Measurements from ENCODE around the gene FDXR. TPM values are rescaled to one million over a fixed set of nuclear protein-coding genes. Genes with fewer than 3 reads are reported as not detected.

Gene FDXR
- polyA plus RNA-seq, 1 donor from 2014 or later = 14.4 TPM

- no peaks in the 10 kb centered on the region for H3F3A ChIP-seq (ENCODE audit: insufficient read depth, low read length, poor library complexity, severe bottlenecking)
Observed at GRCh38 chr17:74877592-74878548, 5.1 kb upstream of the FDXR start.

More at GRCh38 chr17:74877592-74878548, 5.1 kb upstream of the FDXR start:
- Histone ChIP-seq H3K4me3 (ENCODE audit: low read length) (no peak overlapping the region), H3K27me3 (ENCODE audit: insufficient read depth, low read depth, low read length) (no peaks in the 10 kb centered on the region), H3K79me2 (replicated peaks; ENCODE audit: insufficient read depth, low read length) (no peaks in the 10 kb centered on the region), H3K9ac (ENCODE audit: low read length) (no peak overlapping the region), H3K9me3 (ENCODE audit: low read length) (no peaks in the 10 kb centered on the region), H3K27ac (ENCODE audit: low read length) (no peak overlapping the region), H4K20me1 (ENCODE audit: insufficient read depth) (no peaks in the 10 kb centered on the region), H3K9me2 (ENCODE audit: insufficient read depth, low read length) (no peaks in the 10 kb centered on the region), H3K36me3 (ENCODE audit: insufficient read depth, low read length) (no peaks in the 10 kb centered on the region), H2AFZ (ENCODE audit: low read depth, low read length) (no peak overlapping the region), H3K4me2 (ENCODE audit: low read length) (no peak overlapping the region)
- TF ChIP-seq CTCF (IDR thresholded peaks at IDR 0.05; ENCODE audit: poor library complexity, severe bottlenecking) = no peak
- no peak for TF ChIP-seq REST (IDR thresholded peaks at IDR 0.05; ENCODE audit: borderline replicate concordance)
- TF ChIP-seq TAF1 (IDR thresholded peaks at IDR 0.05; ENCODE audit: low read depth) = no peak
- TF ChIP-seq EZH2 (IDR thresholded peaks at IDR 0.05; ENCODE audit: borderline replicate concordance, insufficient read depth, low read length, poor library complexity, severe bottlenecking) = no peak
- TF ChIP-seq MXI1 (conservative IDR thresholded peaks at IDR 0.05; ENCODE audit: poor library complexity, severe bottlenecking) = no peak
- no peak for TF ChIP-seq RAD21 (conservative IDR thresholded peaks at IDR 0.05)
- no peak for TF ChIP-seq POLR2AphosphoS5 (IDR thresholded peaks at IDR 0.05)
- TF ChIP-seq EP300 (conservative IDR thresholded peaks at IDR 0.05; ENCODE audit: poor library complexity, severe bottlenecking) = no peak
- no peak for TF ChIP-seq SMC3 (conservative IDR thresholded peaks at IDR 0.05; ENCODE audit: poor library complexity)

Data from neural cell (in vitro differentiated cells).